Left colon (tissue), 2 donors: ENCODE data around the gene GRIN2A. TPM values are rescaled to one million over a fixed set of nuclear protein-coding genes. Genes with fewer than 3 reads are reported as not detected.
"Not testable (repeated sequence)": the region's sequence is repeated elsewhere in the genome, so short reads cannot be mapped to it uniquely, and the experiment has no call there.

Experiments
- ATAC-seq: fragments of 200-7000 bp; cut with Tn5 transposase; one replicate; pipeline ENCODE4 v1.9.1; 2020; ENCODE audit warnings: mild to moderate bottlenecking, moderate library complexity
- DNase-seq, 2 donors: peaks; one replicate each; pipeline ENCODE4 v3.0.0-alpha.2; 2020
- intact Hi-C, 2 donors: fragments of 100-400 bp; cut with DNase I in 1 of 2; cut with micrococcal nuclease in 1 of 2; formaldehyde crosslinking; loops; one replicate each; pipeline versions ENCODE4 v1.11.2 to v1.14.0; 2022; cut with DNase I, micrococcal nuclease
- total RNA-seq, 2 donors: library from RNA; stranded (reverse); fragmentation: NEBNext Ultra II Directional; extraction: Animal tissue kit (Norgen Biotek cat#: 25700); gene quantifications; one replicate each; pipeline ENCODE4 v1.2.1, GENCODE V29; 2021
- donor health status: DM: no; HTN: no; CAD: no.
- donor health status: DM: yes; HTN: yes; CAD: no.

GRIN2A gene
- total RNA-seq, 2 donors from 2014 or later: 0.24 to 0.78 TPM

- intact Hi-C loops: no loop called here
- no peak for ATAC-seq
- DNase-seq: no peak
Measured at GRCh38 chr16:9909072-9909825, 273.0 kb downstream of the GRIN2A start.

GRCh38 chr16:9908613-9909012 is 273.6 kb downstream of the GRIN2A start:
- DNase-seq: no peak
- ATAC-seq: no peak
- intact Hi-C loops: no loop called here

- ATAC-seq (no peak), DNase-seq (no peak)
- intact Hi-C loops: no loop called here
Measured at GRCh38 chr16:9907752-9908151, 274.5 kb downstream of the GRIN2A start.

GRCh38 chr16:9906218-9906617 is 276.0 kb downstream of the GRIN2A start:
- ATAC-seq (no peak), DNase-seq (no peak)
- intact Hi-C loops: no loop called here

- intact Hi-C loops: no loop called here
- no peak for ATAC-seq
Measured at GRCh38 chr16:9904526-9904925, 277.7 kb downstream of the GRIN2A start.

GRCh38 chr16:9900576-9900975 is 281.7 kb downstream of the GRIN2A start:
- intact Hi-C loops: no loop called here
- DNase-seq (no peak), ATAC-seq (no peak)

More at GRCh38 chr16:9904526-9904925, 277.7 kb downstream of the GRIN2A start:
- no peak for DNase-seq

- no peak for ATAC-seq
- DNase-seq: no peak
- intact Hi-C loops: no loop called here
Measured at GRCh38 chr16:9898555-9898954, 283.7 kb downstream of the GRIN2A start.

- no peak for ATAC-seq
- no peak for DNase-seq
- intact Hi-C loops: no loop called here
Measured at GRCh38 chr16:9898124-9898523, 284.1 kb downstream of the GRIN2A start.

GRCh38 chr16:9895817-9896216 is 286.4 kb downstream of the GRIN2A start:
- ATAC-seq (no peak), DNase-seq (no peak)
- intact Hi-C loops: no loop called here

- ATAC-seq (no peak), DNase-seq (no peak)
- intact Hi-C loops: no loop called here
Measured at GRCh38 chr16:9885876-9886275, 296.4 kb downstream of the GRIN2A start.

GRCh38 chr16:9885467-9885866 is 296.8 kb downstream of the GRIN2A start:
- DNase-seq: no peak
- no peak for ATAC-seq
- intact Hi-C loops: no loop called here

- not testable (repeated sequence) for DNase-seq
Measured at GRCh38 chr16:9875981-9876380, 306.2 kb downstream of the GRIN2A start.

GRCh38 chr16:9874219-9874618 is 308.0 kb downstream of the GRIN2A start:
- no peak for ATAC-seq
- intact Hi-C loops: no loop called here
- no peak for DNase-seq

More at GRCh38 chr16:9875981-9876380, 306.2 kb downstream of the GRIN2A start:
- intact Hi-C loops, ATAC-seq: not testable (repeated sequence)

GRCh38 chr16:9870962-9871361 is 311.3 kb downstream of the GRIN2A start:
- DNase-seq (no peak), ATAC-seq (no peak)
- intact Hi-C loops: no loop called here

- intact Hi-C loops: no loop called here
- DNase-seq (no peak), ATAC-seq (no peak)
Measured at GRCh38 chr16:9869776-9870175, 312.5 kb downstream of the GRIN2A start.

- intact Hi-C loops: no loop called here
- ATAC-seq: peak; percentile 21
Measured at GRCh38 chr16:9868606-9869149, 313.6 kb downstream of the GRIN2A start.

GRCh38 chr16:9867176-9867575 is 315.1 kb downstream of the GRIN2A start:
- no peak for DNase-seq
- no peak for ATAC-seq
- intact Hi-C loops: no loop called here

More at GRCh38 chr16:9868606-9869149, 313.6 kb downstream of the GRIN2A start:
- no peak for DNase-seq

- DNase-seq: no peak
- no peak for ATAC-seq
- intact Hi-C loops: no loop called here
Measured at GRCh38 chr16:9864461-9864860, 317.8 kb downstream of the GRIN2A start.

GRCh38 chr16:9862327-9862726 is 319.9 kb downstream of the GRIN2A start:
- no peak for ATAC-seq
- intact Hi-C loops: no loop called here
- DNase-seq: no peak

GRCh38 chr16:9860876-9861275 is 321.4 kb downstream of the GRIN2A start:
- intact Hi-C loops: no loop called here
- no peak for DNase-seq
- no peak for ATAC-seq
